Fibroblast of skin of abdomen (primary cell): ENCODE data around the gene UNC45A.

ENCODE experiments used
- DNase-seq: peaks from one replicate; pipeline ENCODE4 v3.0.0-alpha.2; 2013

Gene UNC45A

DNA sequence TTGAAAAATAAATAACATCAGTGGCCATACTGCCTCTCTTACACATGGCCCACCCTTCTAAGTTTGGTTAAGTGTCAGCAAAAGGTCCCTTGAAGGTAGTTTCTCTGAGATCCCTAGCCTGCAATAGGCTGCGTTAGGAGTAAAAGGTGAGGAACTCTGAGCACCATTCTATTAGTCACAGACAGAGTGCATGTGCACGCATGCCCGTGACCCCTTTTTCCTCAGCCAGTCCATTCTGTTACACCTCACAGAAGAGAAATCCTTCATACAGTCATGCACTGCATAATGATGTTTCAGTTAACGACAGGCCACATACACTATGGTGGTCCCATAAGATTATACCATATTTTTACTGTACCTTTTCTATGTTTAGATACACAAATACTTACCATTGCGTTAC lies 32.1 kb downstream of the UNC45A start:
- no peak for DNase-seq

DNA sequence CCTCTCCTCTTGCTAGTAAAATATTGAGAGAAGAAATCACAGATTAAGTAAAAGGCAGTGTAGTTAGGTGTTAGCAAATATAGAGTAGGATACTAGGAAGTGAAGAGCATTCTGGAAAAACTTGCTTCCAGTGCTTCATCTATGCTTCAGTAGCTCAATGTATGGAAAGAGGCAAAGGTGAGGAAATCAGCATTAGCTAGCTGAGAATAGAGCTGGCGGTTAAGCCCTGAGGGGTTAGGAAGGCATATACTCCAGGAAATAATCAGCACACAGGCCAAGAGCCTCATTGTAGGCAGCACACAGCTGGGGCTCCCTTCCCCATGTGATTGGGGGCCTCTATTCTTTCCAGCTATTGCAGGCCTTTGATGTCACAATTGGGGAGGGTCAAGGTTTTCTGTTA lies 33.3 kb downstream of the UNC45A start:
- DNase-seq, result no peak

DNA sequence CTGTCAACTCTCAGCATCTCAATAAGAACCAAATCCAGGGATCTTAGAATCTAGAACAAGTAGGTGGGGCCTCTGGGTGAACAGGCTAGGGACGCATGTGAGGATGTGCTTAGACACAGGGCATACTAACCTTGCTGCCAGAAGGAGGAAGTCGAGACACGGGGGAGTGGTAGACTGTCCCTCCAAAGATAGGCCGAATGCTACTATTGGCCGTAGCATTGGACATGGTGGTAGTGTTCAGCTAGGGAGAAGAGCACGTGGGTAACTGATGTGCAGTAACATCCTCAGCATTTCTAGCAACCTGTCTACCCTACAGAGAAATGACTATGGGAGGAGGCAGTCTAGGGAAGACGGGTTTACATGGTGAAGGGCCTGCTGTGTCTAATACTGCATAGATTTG lies 35.2 kb downstream of the UNC45A start:
- no peak for DNase-seq

DNA sequence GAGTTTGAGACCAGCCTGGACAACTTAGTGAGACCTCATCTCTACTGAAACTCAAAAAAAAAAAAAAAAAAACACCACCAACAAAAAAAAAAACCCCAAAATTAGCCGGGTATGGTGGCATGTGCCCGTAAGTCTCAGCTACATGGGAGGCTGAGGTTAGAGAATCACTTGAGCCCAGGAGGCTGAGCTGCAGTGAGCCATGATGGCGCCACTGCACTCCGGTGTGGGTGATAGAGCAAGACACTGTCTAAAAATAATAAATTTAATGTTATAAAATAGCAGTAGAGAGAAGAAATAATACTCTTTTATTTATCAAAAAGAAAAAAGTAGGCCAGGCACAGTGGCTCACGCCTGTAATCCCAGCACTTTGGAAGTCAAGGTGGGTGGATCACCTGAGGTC lies 37.0 kb downstream of the UNC45A start:
- DNase-seq, result no peak

DNA sequence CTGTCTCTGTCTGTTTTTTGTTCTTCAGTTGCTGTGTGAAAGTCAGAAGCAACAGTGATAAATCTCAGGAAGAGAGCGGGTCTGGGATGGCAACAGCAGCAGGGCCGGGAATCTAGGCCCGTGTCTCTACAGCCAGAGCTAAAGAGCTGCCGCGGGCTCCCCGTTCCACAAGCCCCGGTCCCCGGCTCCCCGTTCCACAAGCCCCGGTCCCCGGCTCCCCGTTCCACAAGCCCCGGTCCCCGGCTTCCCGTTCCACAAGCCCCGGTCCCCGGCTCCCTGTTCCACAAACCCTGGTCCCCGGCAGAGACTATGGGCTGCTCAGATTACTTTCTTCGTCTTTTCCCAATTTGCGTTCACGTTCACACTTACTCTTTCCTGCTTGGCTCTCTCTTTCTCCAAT lies 39.1 kb downstream of the UNC45A start:
- DNase-seq, result no peak

DNA sequence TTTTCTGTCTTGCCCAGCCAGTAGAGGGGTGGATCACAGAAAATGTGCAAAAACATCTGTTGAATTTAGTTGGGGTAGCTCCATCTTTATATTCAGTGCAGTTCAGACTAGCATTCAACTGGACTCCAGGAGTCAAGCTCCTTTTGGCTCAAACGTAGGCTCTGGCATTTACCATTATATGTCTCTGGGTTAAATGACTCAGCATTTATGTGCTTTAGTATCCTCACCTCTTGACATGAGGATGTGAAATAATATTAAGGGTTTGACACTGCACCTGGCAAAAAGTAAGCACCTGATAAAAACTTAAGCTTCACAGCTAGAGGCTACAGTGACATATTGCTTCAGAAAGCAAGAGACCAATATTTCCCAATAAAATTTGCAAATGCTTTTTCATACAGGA lies 44.5 kb downstream of the UNC45A start:
- DNase-seq, result no peak

DNA sequence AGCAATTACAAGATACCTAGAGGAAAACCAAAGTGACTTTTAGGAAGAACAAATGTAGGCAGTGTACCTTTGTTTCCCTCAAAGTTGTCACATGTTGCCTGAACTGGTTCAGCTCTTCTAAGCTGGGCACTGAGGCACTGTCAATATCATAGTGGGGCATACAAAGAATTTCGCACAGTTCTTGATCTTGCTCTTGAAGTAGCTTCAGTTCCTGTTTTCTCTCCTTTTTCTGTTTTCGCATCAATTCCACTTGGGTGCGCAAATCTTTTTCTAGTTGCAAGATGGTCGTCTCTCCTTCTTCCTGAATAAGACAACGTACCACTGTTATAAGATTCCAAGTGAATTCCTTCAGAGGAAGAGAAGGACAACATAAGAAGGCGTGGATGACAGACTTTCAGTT lies 46.6 kb downstream of the UNC45A start:
- DNase-seq, result no peak

DNA sequence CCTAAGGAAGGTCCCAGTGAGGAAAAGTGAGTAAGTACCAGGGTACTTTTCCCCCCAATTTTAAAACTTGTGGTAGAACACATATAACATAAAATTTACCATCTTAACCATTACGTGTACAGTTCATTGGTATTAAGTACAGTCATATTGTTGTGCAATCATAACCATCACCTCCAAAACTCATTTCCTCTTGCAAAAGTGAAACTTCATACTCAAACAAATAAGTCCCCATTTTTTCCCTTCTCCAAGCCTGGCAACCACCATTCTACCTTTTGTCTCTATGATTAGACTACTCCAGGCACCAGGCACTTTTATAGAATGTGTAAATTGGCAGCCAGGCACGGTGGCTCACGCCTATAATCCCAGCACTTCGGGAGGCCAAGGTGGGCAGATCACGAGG lies 47.0 kb downstream of the UNC45A start:
- peak; percentile 15 for DNase-seq

DNA sequence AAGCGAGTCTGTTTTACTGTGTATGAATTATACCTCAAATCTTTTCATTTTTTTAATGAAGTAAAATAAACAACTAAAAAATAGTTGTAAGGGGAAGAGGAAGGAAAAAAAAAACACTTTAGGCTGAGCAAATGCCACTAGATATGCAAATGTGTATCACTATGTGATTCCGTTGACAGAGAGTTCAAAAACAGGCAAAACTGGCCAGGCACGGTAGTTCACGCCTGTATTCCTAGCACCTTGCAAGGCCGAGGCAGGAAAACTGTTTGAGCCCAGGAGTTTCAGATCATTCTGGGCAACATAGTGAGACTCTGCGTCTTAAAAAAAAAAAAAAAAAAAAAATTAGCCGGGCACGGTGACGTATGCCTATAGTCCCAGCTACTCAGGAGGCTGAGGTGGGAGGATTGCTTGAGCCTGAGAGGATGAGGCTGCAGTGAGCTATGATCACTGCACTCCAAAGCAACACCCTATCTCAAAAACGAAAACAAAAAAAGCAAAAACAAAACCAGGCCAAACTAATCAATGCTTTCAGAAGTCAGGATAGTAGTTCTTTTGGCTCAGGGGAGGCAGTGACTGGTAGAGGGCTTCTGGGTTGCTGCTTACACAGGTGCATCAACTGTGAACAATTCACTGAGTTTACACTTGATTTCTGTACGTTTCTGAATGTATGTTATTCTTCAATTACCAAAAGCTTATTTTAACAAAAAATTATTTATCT lies 51.9 kb downstream of the UNC45A start:
- no peak for DNase-seq

DNA sequence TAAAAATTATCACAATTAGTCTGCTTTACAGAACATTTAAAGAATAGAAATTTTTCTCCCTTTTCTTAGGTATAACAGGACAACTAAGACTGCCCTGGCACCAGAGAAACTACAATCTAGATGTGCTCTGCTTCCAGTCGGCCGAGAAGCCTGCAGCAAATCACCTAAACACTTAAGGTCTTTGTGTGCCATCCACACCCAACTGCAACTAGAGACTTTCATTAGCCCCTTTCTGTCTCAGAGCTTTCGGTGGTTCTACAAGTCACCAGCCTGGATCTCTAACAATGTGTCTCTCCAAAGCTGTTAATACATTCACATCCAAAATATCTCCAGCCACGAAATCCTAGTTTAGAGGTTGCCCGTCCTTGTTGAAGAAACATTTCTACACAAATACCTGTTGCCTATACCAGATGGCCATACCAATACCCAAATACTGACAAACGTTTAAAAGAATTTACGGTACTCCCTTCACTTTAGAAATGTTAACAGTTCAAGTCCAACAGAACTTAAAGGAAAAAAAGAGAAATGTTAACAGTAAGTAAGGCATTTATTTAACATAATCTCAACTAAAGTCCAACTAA lies 52.6 kb downstream of the UNC45A start:
- DNase-seq, result no peak

DNA sequence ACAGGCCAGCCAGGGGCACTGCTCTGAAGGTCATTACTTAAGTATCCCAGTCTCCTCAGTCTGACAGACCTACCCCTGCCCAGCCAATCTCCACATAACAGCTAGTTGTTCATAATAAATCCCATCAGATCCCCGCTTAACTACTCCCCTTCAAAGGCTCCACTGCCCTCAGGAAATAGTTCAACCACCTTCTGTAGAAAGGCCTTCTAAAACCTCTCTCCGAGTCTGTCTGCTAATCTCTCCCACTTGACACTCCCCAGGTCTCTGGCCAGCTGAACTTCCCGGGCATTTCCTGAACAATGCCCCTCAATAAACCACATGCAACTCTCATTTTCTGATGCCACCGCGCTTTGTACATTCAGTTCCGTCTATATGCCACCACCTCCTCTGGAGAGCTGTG lies 53.2 kb downstream of the UNC45A start:
- no peak for DNase-seq

DNA sequence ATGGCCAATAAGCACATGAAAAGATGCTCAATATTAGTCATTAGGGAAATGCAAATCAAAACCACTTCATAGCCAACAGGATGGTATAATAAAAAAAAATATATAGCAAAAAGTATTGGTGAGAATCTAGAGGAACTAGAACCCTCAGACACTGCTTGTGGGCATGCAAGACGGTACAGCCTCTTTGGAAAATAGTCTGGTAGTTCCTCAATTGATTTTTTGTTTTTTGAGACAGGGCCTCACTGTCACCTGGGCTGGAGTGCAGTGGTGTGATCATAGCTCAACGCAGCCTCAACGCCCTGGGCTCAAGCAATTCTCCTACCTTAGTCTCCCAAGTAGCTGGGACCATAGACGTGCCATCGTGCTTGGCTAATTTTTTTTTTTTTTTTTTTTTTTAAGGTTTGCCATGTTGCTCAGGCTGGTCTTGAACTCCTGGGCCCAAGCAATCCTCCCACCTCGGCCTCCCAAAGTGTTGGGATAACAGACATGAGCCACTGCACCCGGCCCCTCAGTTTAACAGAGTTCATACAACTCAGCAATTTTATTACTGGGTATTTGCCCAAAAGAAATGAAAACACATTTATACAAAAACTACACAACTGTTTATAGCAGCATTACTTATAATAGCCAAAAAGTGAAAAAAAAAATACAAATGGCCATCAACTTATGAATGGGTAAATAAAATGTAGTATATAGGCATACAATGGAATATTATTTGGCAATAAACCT lies 54.1 kb downstream of the UNC45A start:
- DNase-seq, result no peak

DNA sequence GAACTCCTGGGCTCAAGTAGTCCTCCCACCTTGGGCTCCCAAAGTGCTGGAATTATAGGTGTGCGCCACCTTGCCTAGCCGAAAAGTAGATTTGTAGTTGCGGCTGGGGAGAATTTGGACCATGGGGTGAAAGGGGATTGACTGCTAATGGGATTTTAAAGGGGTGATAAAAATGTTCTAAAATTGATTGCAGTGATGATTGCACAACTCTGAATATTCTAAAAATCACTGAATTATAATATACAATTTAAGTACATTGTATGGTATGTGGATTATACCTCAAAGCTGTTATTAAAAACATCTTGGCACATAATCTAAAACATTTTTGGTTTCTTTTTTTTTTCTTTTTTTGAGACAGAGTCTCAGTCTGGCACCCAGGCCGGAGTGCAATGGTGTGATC lies 55.4 kb downstream of the UNC45A start:
- DNase-seq, result no peak

DNA sequence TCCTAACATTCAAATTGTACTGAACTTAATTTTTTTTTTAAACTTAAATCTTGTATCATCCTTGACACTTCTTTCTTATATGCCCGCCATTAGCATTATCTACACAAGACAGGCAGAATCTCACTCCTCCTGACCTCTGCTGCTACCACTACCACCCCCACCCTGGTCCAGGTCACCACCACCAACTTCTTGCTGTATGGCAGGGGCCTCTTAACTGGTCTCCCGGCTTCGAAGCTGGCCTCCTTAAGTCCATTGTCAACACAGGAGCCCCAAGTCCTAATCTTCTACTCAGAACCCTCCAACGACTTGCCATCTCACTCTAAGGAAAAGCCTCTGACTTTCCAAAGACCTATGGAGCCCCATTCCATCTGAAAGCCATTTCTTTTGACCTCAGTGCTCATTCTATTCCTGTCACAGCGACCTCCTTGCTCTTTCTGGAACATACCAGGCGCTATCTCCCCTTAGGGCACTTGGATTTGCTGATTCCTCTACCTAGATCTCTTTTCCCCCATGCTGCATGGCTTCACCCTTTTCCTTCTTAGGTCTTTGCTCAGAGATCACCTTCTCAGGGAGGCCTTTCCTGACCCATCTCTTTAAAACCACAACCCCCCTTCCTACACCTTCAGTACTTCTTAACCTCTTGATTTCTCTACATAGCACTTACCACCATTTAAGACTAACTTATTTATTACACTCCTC lies 56.7 kb downstream of the UNC45A start:
- no peak for DNase-seq

DNA sequence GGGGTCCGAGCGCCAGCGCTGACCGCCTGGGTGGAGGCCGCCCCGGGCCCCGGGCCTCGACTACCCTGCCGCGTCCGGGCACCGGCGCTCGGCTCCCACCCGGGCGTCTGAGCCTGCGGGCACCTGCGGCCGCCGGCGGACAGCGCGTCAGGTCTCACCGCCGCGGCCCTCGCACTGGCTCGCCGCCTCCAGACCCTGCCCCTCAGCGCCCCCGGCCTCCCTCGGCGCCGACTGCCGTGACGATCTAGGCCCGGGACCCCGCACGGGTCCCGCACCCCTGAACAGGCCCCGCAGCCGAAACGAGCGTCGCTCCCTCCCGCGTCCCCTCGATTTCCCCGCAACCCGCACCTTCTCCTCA lies 59.0 kb downstream of the UNC45A start:
- DNase-seq, result no peak

DNA sequence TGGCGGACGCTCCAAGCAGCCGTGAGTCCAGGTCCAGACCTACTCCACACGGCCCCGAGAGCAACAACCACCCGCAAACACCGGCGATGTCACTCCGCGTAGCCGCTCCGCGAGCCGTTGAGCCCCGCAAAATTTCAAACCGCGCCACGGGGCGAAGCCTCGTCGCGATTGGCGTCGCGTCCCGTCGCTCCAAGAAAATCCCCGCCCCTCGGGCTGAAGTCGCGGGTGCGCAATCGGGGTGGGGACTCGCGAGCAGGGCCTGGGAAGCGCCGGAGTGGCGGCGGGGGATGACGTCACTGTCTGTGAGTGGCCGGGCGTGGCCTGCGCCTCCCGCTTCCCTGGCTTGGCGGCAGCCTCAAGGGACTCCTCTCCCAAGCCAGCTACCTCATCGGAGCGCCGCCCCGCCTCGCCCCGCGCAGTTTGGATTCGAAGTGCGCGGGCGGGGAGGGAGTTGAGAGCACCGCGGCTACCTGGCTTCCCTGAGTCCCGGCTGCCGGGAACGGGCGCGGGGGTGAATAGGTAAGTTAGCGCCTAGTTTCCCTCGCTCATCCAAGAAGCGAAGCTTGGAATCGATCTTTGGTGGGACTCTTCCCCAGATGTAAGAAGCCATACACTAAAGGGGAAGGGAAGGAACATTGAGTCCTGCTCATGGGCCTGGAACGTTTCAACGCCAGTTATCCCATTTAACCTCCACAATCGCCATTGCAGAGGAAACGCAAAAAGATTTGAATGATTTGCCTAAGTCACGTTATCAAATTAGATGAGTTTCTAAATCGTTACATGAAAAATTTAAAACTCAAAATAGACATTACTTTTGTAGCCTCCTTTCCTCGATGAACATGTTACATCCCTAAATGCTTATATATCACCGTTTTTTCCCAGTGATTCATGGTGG lies 59.6 kb downstream of the UNC45A start, which contains the start of gene PRC1:
Gene PRC1 (minus strand): TSS at position 119 of the 895 bp plus-strand sequence. CDS start 118 bp downstream, at position 1.
- peak; percentile 98 for DNase-seq

DNA sequence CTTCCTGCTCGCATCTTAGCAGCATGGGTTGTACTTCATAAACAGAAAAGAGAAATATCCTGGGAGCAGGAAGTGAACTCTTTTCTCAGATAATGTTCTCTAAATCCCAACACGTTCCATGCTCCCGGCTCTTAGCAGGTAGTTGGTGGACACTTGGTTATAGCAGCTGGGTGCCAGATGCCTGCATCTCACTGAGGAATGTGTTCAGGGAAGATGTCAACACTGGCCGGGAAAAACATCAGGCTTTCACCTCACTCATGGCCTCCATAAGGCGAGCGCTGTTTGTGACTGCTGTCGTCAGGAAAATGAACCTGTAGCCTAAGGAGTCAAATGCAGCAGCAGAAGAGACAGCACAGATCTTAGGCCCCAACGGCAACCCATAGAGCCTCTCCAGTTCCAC lies 63.7 kb downstream of the UNC45A start:
- DNase-seq, result no peak

DNA sequence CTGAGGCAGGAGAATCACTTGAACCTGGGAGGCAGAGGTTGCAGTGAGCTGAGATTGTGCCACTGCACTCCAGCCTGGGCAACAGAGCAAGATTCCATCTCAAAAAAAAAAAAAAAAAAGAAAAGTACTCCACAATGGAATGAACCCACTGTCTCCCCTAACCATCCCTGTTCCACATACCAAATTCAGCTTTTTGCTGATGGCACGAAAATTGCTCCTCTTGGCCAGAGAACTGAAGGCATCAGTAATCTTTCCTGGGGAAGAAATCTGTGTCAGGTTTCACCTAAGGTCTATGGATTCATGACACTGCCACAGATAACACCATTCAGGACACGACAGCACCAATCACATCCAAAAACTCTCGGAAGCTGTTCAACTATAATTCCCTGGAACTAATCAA lies 66.1 kb downstream of the UNC45A start:
- DNase-seq, result no peak
